GM21381 (cell line): ENCODE data around the gene FBL.
"Not testable (repeated sequence)": the region's sequence is repeated elsewhere in the genome, so short reads cannot be mapped to it uniquely, and the experiment has no call there.

Source experiments
- ATAC-seq: cut with Tn5 transposase; IDR thresholded peaks from one replicate; pipeline ENCODE4 v1.9.1; 2021; ENCODE audit warnings: mild to moderate bottlenecking, moderate library complexity; ENCODE audit not compliant: unreplicated experiment

Gene FBL

DNA sequence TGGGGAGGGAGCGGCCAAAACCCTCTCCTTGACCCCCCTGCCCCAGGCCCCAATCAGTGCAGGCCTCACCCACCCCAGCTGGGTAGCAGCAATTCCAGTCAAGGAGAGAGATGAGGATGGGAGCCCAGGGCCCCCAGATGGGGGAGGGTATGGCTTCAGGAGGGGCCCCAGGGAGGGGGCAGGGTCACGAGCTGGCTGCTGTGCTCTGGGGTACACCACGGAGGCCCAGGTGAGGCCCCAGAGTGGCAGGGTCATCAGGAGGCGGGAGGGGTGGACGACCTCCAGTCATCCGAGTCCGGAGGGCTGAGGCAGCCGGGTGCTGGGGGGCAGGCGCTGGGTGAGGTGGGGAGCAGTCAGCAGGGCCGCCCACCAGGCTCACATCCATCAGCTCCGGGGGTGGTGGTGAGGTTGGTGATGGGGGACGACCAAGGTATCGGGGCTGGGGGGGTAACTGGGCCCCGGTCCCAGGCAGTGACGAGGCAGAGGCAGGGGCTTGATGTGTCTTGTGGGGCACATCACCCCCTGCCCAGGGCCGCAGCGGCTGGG is 20.6 kb downstream of the FBL start:
- no peak for ATAC-seq

DNA sequence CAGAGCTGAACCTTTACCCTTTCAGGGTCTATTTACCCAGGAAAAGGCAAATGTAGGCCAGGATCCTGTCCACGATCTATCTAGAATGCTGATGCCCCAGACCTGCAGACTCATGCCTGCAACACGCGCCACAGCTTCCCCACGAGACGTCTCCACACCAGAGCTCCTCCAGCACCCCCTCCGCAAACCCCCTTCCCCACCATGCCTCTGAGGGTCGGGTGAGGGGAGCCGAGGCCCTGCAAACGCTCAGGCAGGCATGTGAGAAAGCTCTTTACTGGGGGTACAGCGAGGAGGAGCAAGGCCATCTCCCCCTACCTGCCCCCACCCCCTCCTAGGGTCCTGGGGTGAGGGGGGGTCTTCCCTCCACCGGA is 21.1 kb downstream of the FBL start:
- ATAC-seq, result no peak

DNA sequence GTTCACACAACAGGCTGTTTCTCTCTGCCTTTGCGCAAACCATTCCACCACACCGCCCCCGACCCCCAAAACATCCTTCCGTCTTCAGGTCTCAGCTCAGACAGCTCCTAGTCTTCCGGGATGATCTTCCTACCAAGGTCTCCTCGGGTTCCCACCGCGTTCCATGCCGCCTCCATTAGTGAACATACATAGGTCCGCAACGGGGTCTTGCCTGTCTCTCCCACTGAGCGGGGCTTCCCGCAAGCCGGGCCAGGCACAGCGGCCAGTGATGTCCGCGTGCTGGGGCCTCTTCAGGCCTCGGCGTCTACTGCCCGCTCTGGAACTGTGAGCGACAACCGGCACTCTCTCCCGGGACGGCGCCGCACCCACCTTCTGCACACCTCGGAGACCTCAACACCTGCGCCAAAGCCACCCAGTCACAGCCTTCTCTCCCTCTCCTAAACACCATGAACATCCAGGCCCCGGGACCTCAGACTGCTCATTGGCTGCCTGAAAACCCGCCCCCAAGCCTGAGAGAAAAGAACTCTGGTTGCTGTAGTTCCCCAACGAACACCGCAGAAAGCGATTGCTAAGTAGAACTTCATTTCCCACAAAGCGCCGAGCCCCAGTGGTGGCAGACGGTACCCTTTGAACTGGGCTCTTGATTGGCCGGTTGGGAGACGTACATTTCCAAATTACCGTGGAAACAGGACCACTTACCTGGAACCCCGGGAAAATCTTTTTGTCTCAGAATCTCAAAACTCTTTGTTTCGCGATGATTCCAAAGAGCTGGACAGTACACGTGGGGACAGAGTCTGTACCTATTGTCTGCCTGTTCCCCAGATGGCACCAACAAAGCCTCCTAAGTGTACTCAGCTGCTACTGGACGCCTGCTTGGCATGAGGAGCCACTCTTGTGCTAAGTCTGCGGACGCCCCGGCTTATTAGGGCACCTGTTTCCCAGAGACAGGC is 21.8 kb downstream of the FBL start:
- ATAC-seq, result peak; percentile 84

DNA sequence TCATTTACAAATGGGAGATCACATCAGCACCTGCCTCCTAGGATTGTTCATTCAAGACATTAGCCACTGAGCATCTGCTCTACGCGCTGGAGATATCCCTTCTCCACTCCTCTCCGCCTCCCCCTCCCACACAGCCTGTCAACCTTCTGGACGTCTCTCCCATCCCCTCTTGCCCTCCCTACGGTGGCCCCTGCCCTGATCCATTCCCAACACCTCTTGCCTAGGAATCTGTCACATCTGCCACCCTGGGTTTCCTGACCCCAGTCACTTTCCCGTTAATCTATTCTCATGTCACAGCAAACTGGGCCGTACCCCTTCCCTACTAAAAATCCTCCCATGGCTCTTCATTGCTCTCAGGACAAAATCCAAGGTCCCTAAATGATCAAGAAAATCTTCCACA is 22.5 kb downstream of the FBL start:
- no peak for ATAC-seq

DNA sequence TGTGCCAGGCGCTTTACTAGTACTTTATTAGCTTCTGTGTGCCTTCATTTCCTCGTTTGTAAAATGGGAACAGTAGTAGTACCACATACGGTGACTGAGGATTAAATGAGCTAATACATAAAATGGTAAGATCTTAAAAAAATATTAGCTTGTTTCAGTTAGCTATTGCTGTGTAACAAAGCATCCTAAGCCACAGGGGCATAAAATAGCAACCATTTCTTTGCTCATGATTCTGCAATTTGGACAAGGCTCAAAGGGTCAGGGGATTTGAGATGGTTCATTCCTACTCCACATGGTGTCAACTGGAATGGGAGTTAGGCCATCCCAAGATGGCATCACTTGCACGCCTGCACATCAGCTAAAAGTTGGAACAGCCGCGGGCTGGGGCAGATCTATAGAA is 25.5 kb downstream of the FBL start:
- ATAC-seq, result no peak

DNA sequence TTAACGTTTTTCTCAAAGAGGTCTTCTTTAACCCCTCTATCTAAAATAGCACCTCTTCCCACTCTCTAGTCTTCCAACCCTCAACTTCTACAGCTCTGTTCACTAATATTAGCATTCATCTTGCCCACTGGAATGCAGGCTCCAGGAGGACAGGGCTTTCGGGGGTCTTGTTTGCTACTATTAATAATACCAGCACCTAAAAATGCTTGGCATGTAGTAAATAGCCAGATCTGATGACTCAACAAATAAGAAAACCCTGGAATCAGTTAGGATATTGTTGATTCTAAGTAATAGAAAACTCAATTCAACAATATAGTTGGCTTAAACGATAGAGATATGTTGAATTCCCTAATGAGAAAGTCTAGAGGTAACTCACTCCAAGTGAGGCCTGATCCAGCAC is 26.4 kb downstream of the FBL start:
- no peak for ATAC-seq

DNA sequence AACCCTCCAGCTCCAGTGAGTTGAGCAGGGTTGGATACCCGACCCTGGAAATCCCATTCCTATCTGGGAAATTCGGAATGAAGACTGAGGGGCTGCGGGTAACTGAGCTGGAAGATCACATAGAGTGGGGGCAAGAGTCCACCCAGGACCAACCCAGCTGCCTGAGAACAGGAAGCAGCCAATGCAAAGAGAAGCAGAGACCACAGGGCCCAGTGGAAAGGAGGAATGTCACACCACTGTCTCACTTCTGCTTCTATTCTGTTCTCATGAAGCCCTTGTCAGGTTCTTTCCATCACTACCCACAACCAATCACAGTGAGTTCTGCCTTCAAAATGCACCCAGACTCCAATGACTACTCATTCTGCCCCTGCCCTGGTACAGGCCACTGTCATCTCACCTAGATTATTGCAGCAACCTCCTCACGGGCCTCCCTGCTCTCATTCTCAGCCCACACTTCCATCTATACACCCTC is 27.5 kb downstream of the FBL start:
- peak; percentile 66 for ATAC-seq

DNA sequence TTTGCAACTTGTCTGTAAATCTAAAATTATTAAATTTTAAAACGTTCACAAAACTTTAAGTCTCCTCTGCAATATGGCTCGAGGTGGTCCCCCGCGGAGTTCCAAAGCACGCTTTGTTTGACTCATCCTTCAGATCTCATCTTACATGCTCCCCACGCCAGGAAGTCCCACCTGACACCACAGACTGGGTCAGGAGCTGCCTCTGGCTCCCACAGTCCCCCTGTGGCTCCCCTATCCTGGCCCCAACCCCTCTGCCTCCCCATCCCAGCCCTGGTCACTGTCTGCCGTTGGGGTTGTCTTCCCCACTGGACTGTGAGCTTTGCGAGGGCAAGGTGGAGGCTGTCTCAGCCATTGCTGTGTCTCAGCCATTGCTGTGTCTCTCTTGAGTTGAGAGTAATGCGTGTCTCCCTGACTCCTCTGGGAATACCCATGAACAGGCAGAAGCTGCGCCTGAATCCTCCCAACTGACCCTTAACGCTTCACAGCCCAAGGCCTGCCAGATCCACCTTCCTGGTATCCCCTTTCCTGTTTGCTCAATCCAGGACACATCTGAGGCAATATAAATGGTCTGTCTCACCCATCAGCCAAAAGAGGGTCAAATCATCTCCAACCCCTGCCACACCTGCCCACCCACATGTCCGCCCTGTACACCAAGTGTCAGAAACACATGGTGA is 28.2 kb downstream of the FBL start:
- no peak for ATAC-seq

DNA sequence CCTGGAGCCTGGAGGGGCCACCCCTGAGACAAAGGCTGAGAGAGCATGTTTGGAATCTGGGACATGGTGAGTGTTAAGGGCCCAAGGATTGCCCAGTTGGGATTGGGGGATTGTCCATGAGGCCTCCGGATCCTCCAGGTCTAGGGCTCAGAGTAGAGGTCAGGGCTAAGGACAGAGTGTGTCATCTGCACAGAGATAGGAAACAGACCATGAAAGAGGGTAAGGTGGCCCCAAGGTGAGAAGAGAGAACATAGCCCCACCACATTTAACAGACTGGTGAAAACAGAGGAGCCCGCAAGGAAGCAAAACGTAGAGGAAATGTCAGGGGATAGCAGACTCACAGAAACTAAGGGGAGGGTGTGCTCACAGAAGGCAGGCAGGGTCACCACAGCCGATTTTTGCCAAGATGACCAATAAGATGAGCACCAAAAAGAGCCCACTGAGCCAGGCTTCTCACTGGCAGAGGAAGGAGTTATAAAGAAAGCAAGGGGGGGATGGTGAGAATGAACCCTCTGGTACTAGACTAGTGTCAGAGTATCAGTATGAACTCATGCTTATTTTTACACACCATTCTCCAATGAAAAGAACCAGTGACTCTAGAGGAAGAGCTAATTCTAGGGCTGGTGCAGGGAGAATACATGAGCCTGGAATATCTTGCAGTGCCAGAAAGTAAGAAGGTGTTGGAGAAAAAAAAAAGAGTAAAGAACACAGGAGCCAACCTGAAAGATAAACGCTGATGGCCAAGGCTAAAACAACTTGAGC is 29.7 kb downstream of the FBL start:
- ATAC-seq, result no peak

DNA sequence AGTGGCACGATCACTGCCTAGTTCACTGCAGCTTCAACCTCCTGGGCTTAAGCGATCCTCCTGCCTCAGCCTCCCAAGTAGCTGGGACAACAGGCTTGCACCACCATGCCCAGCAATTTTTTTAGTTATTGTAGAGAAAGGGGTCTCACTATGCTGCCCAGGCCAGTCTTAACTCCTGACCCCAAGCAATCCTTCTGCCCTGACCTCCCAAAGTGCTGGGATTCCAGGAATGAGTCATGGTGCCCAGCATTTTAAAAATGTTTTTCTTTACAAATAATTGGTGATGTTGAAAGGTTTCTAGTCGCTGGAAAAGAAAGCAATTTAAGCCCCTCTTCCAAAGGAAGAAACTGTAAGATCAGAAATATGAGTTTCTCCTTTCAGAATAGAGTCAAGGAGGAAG is 31.6 kb downstream of the FBL start:
- no peak for ATAC-seq

DNA sequence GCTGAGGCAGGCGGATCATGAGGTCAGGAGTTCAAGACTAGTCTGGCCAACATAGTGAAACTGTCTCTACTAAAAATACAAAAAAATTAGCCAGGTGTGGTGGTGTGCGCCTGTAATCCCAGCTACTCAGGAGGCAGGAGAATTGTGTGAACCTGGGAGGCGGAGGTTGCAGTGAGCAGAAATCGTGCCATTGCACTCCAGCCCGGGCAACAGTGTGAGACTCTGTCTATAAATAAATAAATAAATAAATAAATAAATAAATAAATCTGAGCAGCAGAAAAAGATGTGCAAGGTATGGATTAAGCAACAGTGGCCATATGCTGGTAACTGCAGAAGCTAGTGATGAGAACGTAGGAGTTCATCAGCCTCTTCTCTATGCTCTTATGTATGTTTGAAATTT is 32.1 kb downstream of the FBL start:
- ATAC-seq, result not testable (repeated sequence)

DNA sequence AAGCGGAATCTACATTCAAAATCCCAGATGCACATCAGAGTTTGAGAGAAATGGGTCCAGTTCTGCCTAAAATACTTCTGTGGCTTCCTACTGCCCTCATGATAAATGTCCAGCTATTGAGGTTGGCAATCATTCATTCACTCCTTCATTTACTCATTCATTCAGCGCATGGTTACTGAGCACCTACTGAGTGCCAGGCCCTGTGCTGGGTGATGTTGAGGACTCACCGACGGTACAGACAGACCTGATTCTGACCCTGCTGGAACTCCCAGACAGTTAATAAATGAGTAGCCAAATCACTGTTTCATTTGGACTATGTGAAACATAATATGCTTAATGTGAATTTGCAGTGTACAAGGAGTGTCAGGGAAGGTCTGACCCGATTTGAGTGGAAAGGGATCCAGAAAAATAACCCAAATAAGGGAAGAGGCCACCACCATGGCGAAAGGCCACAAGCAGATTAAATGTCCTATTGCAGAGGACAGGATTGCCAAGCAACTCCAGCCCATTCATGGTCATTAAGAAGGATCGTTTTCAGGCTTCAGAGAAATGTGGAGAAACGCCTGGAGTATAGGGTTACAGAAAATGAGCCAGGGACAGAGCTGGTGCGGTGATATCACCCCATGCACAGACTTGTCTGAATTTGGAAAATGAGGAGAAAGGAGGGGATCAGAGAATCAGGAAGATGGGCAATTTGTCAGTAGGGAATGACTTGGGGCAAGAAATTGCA is 32.8 kb downstream of the FBL start:
- no peak for ATAC-seq

DNA sequence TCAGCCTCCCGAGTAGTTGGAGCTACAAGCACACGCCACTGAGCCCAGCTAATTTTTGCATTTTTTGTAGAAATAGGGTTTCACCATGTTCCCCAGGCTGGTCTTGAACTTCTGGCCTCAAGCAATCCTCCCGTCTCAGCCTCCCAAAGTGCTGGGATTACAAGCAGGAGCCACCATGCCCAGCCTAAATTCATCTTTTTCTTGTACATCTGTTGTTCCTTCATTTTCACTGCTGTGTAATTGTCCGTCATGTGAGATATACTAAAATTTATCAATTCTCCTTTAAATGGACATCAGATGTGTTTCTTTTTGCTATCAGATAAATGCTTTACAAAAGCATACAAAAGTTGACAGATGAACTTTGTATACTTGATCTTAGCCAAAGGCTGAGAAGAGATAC is 35.1 kb downstream of the FBL start:
- no peak for ATAC-seq

DNA sequence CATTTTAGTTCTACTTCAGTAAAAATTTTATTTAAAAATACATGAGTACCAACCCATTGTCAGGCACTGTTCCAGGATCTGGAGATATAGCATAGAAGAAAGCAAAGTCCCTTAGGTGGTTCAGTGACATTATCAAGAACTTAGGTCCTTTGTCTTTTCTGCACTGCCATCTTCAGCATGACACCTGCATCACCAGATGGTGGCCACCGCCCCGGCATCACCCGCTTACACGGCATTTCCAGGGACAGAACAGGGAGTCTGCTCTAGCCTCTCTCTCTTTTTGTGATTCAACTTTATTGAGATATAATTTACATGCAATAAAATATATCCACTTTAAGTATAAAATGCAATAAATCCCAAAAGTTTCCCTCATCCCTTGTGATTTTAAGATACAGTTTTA is 35.8 kb downstream of the FBL start:
- ATAC-seq, result no peak

DNA sequence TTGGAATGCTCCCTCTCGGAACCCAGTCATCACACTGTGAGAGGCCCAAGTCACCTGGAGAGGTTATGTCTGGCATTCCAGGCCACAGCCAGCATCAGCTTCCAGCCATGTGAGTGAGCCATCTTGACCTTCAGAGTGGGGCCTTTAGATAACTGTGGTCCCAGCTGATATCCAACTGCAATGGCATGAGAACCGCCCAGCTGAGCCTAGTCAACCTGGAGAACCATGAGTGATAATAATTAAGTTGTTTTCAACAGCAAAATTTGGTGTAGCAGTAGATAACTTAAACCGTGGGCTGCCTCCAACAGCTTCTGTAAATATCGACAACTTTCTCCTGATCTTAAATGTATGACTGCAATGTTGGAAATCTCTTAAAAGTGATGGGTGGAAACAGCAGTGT is 36.8 kb downstream of the FBL start:
- ATAC-seq, result no peak

DNA sequence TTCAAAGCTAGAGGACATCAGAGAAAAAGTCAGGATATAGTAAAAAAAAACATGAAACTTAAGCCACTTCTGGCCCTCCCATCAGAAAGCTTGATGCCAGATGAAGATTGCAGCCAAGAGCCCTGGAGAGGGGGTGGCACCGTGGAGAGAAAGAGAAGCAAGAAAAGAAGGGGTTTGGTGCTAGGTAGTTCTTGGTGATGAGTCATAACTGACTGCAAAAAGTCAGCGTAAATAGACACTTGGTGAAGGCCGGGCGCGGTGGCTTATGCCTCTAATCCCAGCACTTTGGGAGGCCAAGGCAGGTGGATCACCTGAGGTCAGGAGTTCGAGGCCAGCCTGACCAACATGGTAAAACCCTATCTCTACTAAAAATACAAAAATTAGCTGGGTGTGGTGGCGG is 37.5 kb downstream of the FBL start:
- ATAC-seq, result not testable (repeated sequence)

DNA sequence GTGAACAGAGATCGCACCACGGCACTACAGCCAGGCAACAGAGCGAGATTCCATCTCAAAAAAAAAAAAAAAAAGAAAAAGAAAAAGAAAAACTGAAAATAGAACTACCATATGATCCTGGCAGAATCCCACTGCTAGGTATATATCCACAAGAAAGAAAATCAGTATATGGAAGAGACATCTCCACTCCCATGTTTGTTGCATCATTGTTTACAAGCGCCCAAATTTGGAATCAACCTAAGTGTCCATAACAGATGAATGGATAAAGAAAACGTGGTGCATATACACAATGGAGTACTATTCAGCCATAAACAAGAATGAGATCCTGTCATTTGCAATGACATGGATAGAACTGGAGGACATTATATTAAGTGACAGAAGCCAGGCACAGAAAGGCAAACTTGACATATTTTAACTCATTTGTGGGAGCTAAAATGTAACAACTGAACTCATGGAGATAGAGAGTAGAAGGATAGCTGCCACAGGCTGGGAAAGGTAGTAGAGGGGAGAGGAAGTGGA is 38.3 kb downstream of the FBL start:
- ATAC-seq, result no peak

DNA sequence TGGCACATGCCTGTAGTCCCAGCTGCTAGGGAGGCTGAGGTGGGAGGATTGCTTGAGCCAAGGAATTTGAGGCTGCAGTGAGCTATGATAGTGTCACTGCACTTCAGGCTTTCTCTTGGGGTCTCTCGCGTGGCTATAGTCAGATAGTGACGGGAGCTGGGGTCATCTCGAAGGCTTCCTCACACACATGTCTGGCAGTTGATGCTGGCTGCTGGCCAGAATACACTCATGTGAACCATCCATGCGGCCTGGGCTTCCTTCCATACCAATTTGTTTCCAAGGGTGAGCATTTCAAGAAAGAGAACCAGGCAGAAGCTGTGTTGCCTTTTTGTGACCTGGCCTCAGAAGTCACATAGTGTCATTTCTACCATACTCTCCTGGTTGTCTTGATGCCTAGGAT is 41.1 kb downstream of the FBL start:
- no peak for ATAC-seq

DNA sequence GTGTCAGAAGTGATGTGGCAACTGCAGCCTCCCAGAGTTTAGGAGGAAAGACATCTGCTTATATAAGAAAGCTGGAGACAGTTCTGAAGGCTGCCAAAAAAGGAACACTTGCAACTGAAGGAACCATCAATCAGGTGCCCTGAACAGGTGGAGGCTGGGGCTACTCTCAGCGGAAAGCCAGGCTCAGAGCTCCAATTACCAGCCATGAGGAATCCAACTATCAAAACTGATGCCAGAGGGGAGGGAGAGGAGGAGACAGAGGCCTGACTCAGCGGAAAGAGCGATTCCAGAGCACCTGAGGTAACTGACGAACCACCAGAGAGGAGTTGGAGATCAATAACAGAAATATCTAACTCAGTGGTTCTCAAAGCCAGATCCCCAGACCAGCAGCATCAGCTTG is 43.2 kb downstream of the FBL start:
- ATAC-seq, result no peak

DNA sequence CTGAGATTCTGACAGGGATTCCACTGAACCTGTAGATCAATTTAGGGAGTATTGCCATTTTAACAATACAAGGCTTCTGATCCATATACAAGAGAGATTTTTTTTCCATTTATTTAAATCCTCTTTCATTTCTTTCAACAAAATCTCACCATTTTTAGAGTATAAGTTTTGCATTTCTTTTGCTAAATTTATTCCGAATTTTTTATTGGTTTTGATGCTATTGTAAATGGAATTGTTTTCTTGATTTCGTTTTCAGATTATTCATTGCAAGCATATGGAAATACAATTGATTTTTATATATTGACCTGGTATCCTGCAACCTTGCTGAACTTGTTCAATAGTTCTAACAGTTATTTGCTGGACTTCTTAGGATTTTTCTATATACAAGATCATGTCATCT is 49.1 kb downstream of the FBL start:
- no peak for ATAC-seq
